ENCODE results near the gene FAM187B. TPM values are rescaled to one million over a fixed set of nuclear protein-coding genes. Genes with fewer than 3 reads are reported as not detected.

The FAM187B gene
- total and polyA plus RNA-seq, 2 of the 8 experiments (the other 6 are each of a cell fraction or from before 2014, with no cell fraction given) = not detected

GRCh38 chr19:35266520-35267352 lies 38.2 kb upstream of the FAM187B start:
- no peak for FAIRE-seq
- 0 out of 4 replicates have a peak, but pooled peaks cover 0 to 5% of the 10 kb centered on the region in 2 experiments for H3K79me2 ChIP-seq (ENCODE audit: control insufficient read depth in 1 of 2, insufficient read depth in 2 of 2, low read length in 2 of 2)

More at GRCh38 chr19:35266520-35267352, 38.2 kb upstream of the FAM187B start:
- H3K27ac ChIP-seq (ENCODE audit: low read depth, low read length) = 0 out of 2 replicates have a peak overlapping the region, but pooled peaks have one; percentile 38
- no peak overlapping the region for H2BK20ac ChIP-seq (ENCODE audit: low read length)
- no peak overlapping the region for H3K4ac ChIP-seq (replicated peaks; ENCODE audit: insufficient read length, low read depth, low read length)
- H4K8ac ChIP-seq (ENCODE audit: extremely low read depth, insufficient read depth, low read length) = peak overlapping the region; percentile 86; the same call in 1 of the 2 replicates
- ChIA-PET CTCF (ENCODE audit: partially characterized antibody) (interaction anchor here (0.8 to 1.6 kb wide), 4 partner anchors 30 to 106 kb away, joined by 3 to 6 read pairs (median 4); no protein-coding TSS in a partner anchor), POLR2A (ENCODE audit: partially characterized antibody) (interaction anchor here (0.5 to 10.5 kb wide), 10 partner anchors 13 to 100 kb away, joined by 3 to 146 read pairs (median 3); partner anchors contain the start of genes FAM187B, HAMP and LSR)
- WGBS, 2 experiments (ENCODE audit: extremely low coverage in 1 of 2, insufficient coverage in 1 of 2, insufficient read length in 1 of 2, insufficient replicate concordance in 2 of 2, low coverage in 1 of 2, low lambda C conversion rate in 2 of 2, missing lambda C conversion rate in 1 of 2) = 92% methylated on average over 18 of the region's 39 CpGs; no CpG with 5 or more reads in 1 of the 2 experiments
- no peak overlapping the region for H4K91ac ChIP-seq (replicated peaks; ENCODE audit: insufficient read length, low read length)
- no peak overlapping the region for H3K14ac ChIP-seq (ENCODE audit: insufficient read length)
- peak overlapping the region in 3 of 4 experiments; percentile 48 to 77 (median 57); a peak in 5 of 8 replicates for H3K4me3 ChIP-seq (ENCODE audit: extremely low read depth in 1 of 4, insufficient read depth in 2 of 4, low read depth in 3 of 4, low read length in 4 of 4)
- no peaks in the 10 kb centered on the region; the same call in 1 of the 2 replicates for H3K23me2 ChIP-seq (ENCODE audit: low read depth, low read length)
- H3K36me3 ChIP-seq (ENCODE audit: control insufficient read depth in 2 of 4, insufficient read depth in 4 of 4, low read length in 3 of 4) = peaks cover 16 to 50% (median 29%) of the 10 kb centered on the region in 4 experiments; a peak in 7 of 8 replicates
- no peak overlapping the region for H2AK5ac ChIP-seq (ENCODE audit: low read depth, low read length)
- no peak overlapping the region for H4K5ac ChIP-seq (ENCODE audit: insufficient read length, low read depth, low read length)
- H4K20me1 ChIP-seq (replicated peaks in 1 of 2; ENCODE audit: control insufficient read depth in 1 of 2, insufficient read depth in 2 of 2, low read length in 2 of 2) = peaks cover 4 to 28% of the 10 kb centered on the region in 2 experiments
- TF ChIP-seq TBP (IDR thresholded peaks at IDR 0.05; ENCODE audit: low read depth, low read length) (no peak), POLR2AphosphoS5 (IDR thresholded peaks at IDR 0.05; ENCODE audit: low read depth, low read length) (peak; percentile 51; the same call in 1 of the 2 replicates)
- H3K9ac ChIP-seq (replicated peaks in 1 of 4; ENCODE audit: extremely low read depth in 1 of 4, low read depth in 3 of 4, low read length in 3 of 4) = no peak overlapping the region
- DNase-seq (ENCODE audit: low read depth in 1 of 2, low spot score in 2 of 2) = no peak
- H2BK5ac ChIP-seq (ENCODE audit: low read depth, low read length) = no peak overlapping the region; the same call in 1 of the 2 replicates
- H2BK12ac ChIP-seq (ENCODE audit: low read depth, low read length) = no peak overlapping the region
- H3K79me1 ChIP-seq (ENCODE audit: low read depth, low read length) = peaks cover 6% of the 10 kb centered on the region
- no peak overlapping the region for H2BK120ac ChIP-seq (replicated peaks; ENCODE audit: low read depth, low read length)
- H3K23ac ChIP-seq (ENCODE audit: insufficient read length) = no peak overlapping the region
- H3K56ac ChIP-seq (replicated peaks; ENCODE audit: insufficient read length, low read depth, low read length) = no peak overlapping the region
- H3K27me3 ChIP-seq (replicated peaks in 1 of 4; ENCODE audit: control insufficient read depth in 3 of 4, extremely low read depth in 1 of 4, insufficient read depth in 3 of 4, low read length in 3 of 4) = no peaks in the 10 kb centered on the region
- no peak overlapping the region for H2AFZ ChIP-seq (ENCODE audit: low read length)
- peaks cover 0 to 14% (median 8%) of the 10 kb centered on the region in 4 experiments; a peak in 5 of 7 replicates for H3K4me1 ChIP-seq (replicated peaks in 1 of 4; ENCODE audit: control insufficient read depth in 3 of 4, insufficient read depth in 4 of 4, low read length in 3 of 4)
- peaks cover 0 to 2% of the 10 kb centered on the region in 2 experiments; a peak in 1 of 4 replicates for H3K9me3 ChIP-seq (ENCODE audit: insufficient read depth in 2 of 2, low read depth in 1 of 2, low read length in 1 of 2)
- no peak overlapping the region for H3K18ac ChIP-seq (ENCODE audit: extremely low read depth, low read length)
- H3K4me2 ChIP-seq (ENCODE audit: insufficient read depth in 1 of 2, low read depth in 2 of 2, low read length in 2 of 2) = peak overlapping the region; percentile 70 to 75
- H2BK15ac ChIP-seq (ENCODE audit: low read length) = no peak overlapping the region
